ENCODE data around the gene CFAP45.

Gene CFAP45

GRCh38 chr1:159944623-159945455, 44.9 kb upstream of the CFAP45 start:
- DNase-seq = peak in 1 of 2 donors; percentile 41

DNA sequence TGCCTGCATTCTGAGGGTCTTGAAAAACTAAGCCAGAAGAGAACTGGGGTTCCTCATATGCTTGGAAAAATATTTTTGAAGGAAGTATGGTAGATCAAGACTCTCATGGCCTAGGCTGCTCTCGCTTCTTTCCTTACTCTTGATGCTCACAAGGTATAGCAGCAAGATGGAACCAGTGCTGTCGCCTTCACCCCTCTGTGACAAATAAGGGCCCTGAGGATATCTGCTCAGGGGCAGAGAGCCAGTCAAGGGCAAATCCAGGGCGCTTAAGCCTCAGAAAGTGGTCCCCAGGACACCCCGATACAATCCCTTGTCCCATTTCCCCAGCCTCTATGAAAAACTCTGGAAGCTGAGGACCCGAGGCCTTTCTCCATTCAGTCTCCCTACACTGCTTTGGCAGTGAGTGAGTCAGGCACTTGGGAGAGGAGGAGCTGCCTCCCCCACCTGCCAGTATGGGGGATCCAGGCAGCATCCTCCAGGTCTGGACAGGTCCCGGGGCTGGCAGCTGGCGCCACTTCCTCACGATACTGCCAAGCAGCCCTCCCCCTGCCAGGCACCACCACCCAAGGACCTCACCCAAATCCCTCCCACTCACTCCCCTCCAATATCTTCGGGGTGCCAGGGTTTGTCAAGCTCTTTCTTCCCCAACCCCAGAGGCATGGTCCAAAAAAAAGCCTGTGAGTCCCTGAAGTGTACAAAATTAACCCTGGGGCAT, 44.1 kb upstream of the CFAP45 start:
- Histone ChIP-seq H3K36me3 (no peaks in the 10 kb centered on the region), H3K4me1 (peaks cover 0 to 16% (median 12%) of the 10 kb centered on the region in 4 donors), H3K27ac (no peak overlapping the region), H3K4me3 (no peak overlapping the region), H3K27me3 (peaks cover 0 to 49% of the 10 kb centered on the region in 2 donors), H3K9me3 (no peaks in the 10 kb centered on the region)
- intact Hi-C loops (cut with DNase I; ENCODE audit: low total_unique reads) = no loop called here
- peak in 1 of 2 donors; percentile 25 for DNase-seq
- TF ChIP-seq, protein P1, sequence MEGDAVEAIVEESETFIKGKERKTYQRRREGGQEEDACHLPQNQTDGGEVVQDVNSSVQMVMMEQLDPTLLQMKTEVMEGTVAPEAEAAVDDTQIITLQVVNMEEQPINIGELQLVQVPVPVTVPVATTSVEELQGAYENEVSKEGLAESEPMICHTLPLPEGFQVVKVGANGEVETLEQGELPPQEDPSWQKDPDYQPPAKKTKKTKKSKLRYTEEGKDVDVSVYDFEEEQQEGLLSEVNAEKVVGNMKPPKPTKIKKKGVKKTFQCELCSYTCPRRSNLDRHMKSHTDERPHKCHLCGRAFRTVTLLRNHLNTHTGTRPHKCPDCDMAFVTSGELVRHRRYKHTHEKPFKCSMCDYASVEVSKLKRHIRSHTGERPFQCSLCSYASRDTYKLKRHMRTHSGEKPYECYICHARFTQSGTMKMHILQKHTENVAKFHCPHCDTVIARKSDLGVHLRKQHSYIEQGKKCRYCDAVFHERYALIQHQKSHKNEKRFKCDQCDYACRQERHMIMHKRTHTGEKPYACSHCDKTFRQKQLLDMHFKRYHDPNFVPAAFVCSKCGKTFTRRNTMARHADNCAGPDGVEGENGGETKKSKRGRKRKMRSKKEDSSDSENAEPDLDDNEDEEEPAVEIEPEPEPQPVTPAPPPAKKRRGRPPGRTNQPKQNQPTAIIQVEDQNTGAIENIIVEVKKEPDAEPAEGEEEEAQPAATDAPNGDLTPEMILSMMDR (IDR thresholded peaks at IDR 0.05) = no peak

More at GRCh38 chr1:159944623-159945455, 44.9 kb upstream of the CFAP45 start:
- Histone ChIP-seq H3K9me3 (no peaks in the 10 kb centered on the region), H3K4me1 (peaks cover 0 to 18% (median 12%) of the 10 kb centered on the region in 4 donors), H3K27me3 (peaks cover 0 to 49% of the 10 kb centered on the region in 2 donors), H3K36me3 (no peaks in the 10 kb centered on the region), H3K27ac (no peak overlapping the region), H3K4me3 (peak overlapping the region in 1 of 2 donors; percentile 58)
- intact Hi-C loops (cut with DNase I; ENCODE audit: low total_unique reads) = no loop called here
- TF ChIP-seq, protein P1 (IDR thresholded peaks at IDR 0.05) = no peak

GRCh38 chr1:159943278-159943640, 43.3 kb upstream of the CFAP45 start:
- Histone ChIP-seq H3K27me3 (peaks cover 0 to 51% of the 10 kb centered on the region in 2 donors), H3K4me1 (peaks cover 0 to 16% (median 12%) of the 10 kb centered on the region in 4 donors), H3K9me3 (no peaks in the 10 kb centered on the region), H3K27ac (no peak overlapping the region), H3K36me3 (no peaks in the 10 kb centered on the region), H3K4me3 (no peak overlapping the region)
- intact Hi-C loops (cut with DNase I; ENCODE audit: low total_unique reads) = no loop called here
- TF ChIP-seq, protein P1 (IDR thresholded peaks at IDR 0.05) = no peak
- peak in 1 of 2 donors; percentile 24 for DNase-seq

DNA sequence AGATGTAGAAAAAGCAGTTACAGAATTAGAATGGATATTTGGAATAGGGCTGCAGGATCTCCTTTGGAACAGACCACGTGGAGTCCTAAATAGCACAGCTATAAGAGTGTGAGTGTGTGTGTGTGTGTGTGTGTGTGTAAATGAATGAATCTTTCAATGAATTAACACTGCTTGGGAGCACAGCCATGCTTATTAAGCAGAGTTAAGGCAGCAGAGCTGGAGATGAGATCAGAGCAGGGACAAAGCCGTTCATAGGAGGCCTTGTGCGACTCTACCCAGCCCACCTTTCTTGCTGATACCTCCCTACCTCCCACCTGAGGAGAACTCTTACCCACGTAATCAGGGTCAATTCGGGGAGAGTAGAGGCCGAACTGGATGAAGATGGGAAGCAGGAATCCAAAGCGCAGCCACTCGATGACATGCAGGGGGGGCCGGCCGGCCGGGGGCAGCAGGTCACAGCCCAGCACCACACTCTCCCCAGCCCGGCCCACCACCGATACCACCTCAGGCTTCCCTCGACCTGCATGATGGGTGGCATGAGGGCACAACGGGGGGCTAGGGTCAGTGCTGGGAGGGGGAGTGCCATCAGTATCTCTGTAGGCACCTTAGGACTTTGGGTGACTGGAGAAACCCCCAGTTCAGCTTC, 42.8 kb upstream of the CFAP45 start:
- DNase-seq = peak in 1 of 2 donors; percentile 52
- peaks cover 0 to 16% (median 12%) of the 10 kb centered on the region in 4 donors for H3K4me1 ChIP-seq
- no peak overlapping the region for H3K27ac ChIP-seq

More for the DNA sequence above, 42.8 kb upstream of the CFAP45 start:
- intact Hi-C loops (cut with DNase I; ENCODE audit: low total_unique reads) = no loop called here
- H3K4me3 ChIP-seq = no peak overlapping the region
- no peaks in the 10 kb centered on the region for H3K36me3 ChIP-seq
- peaks cover 0 to 56% of the 10 kb centered on the region in 2 donors for H3K27me3 ChIP-seq
- TF ChIP-seq, protein P1 (IDR thresholded peaks at IDR 0.05) = no peak
- H3K9me3 ChIP-seq = no peaks in the 10 kb centered on the region

Measured in tibial artery (tissue), 4 donors.